Hepatic stellate cell (primary cell): ENCODE data around the gene TOX2.

Experiments used
- DNase-seq: peaks from one replicate; pipeline ENCODE4 v3.0.0; 2011; ENCODE audit warnings: low spot score

The TOX2 gene, protein sequence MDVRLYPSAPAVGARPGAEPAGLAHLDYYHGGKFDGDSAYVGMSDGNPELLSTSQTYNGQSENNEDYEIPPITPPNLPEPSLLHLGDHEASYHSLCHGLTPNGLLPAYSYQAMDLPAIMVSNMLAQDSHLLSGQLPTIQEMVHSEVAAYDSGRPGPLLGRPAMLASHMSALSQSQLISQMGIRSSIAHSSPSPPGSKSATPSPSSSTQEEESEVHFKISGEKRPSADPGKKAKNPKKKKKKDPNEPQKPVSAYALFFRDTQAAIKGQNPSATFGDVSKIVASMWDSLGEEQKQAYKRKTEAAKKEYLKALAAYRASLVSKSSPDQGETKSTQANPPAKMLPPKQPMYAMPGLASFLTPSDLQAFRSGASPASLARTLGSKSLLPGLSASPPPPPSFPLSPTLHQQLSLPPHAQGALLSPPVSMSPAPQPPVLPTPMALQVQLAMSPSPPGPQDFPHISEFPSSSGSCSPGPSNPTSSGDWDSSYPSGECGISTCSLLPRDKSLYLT

DNA sequence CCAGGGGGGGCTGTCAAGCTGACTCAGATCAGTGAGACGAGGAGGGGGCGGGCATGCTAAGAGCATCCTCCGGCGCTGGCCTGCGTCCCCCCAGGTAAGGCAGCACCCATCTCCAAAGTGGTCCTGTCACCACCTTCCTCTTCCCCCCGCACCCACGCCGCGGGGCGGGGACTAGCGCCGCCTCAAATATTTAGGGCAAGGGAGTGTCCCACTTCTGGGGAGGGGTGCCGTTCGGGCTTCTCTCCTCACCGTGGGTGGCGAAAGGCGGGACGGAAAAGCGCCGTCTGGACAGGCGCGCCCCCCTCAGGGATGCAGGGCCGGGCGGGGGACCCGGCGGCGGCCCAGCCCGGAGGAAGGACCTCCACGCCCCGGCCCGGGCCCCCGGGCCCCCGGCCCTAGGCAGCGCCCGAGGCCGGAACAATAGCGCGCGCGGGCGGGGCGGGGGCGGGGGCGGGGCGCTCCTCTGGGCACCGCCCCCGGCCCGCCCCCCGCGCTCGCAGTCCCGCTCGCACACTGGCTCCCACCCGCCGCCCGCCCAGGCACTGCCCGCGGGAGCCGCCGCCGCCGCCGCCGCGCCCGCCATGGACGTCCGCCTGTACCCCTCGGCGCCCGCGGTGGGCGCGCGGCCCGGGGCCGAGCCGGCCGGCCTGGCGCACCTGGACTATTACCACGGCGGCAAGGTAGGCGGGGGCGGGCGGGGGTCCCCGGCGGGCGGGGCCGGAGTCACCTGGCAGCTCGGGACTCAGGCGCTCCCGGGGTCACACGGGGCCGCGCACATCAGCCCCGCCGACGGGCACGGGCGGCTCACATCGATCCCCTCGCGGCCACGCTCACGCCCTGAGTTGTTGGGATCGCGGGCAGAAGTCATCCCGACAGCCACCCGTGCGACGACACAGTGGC lies at the start of gene TOX2:
TOX2 (plus strand) TSS at position 542 of the 900 bp plus-strand sequence; CDS start at position 582, 40 bp downstream.
- peak; percentile 54 for DNase-seq

DNA sequence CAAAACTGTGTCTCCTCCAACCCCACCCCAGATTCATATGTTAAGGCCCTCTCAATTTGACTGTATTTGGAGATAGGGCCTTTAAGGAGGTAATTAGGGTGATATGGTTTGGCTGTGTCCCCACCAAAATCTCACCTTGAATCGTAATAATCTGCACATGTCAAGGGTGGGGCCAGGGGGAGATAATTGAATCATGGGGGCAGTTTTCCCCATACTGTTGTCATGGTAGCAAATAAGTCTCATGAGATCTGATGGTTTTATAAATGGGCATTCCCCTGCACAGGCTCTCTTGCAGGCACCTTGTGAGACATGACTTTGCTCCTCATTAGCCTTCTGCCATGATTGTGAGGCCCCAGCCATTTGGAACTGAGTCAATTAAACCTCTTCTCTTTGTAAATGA lies 46.6 kb upstream of the TOX2 start:
- no peak for DNase-seq

DNA sequence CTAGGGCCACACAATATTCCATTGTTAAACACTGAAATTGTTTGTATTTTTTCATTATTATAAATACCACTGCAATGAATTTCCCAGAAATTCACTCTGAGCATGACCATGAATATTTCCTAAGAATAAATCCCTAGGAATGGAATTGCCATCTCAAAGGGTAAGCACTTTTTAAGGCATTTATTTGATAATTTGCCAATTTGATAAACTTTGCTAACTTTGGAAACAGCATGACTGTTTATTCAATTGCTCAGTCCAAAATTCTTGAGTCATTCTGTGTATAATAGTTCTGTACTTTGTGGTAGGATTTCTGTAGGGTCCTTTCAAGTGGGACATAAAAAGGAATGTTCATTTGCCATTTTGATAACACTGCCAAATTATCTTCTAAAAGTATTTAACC lies 44.2 kb upstream of the TOX2 start:
- DNase-seq: no peak

DNA sequence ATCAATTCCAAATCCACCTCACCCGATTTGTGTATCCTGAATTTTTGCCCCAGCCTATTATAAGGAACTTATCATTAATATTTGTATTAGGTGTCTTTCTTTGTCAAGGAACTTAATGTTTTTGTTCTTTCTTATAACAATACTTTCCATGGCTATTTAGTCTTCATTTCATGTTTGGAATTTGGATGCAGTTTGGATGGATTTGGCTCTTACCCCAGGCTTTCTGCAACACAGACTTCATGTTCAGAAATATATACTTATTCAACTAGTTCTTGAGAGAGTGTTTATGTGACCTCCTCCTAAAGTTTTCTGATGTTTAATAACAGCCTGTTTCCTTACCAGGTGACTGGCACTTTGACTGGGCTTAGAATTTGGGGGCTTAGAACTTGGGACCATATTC lies 35.9 kb upstream of the TOX2 start:
- DNase-seq: no peak

DNA sequence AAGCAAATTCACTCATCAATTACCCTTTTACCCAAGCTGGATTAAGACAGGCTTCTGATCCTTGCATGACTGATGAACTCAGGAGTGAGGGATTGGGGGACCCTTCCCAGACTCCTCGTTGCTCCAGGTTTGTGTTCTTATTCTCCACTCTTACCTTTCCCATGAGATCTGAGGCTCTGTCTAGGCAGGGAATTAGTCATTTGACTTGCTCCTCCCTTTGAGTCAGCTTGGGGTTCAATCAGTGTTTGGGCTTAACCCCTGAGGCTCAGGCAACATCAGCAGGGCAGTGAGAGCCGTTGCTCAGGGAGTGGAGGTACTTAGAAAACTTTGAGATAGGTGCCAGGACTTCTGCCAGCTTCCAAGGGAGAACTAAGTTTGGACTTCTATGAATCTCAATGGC lies 20.7 kb upstream of the TOX2 start:
- DNase-seq: no peak

DNA sequence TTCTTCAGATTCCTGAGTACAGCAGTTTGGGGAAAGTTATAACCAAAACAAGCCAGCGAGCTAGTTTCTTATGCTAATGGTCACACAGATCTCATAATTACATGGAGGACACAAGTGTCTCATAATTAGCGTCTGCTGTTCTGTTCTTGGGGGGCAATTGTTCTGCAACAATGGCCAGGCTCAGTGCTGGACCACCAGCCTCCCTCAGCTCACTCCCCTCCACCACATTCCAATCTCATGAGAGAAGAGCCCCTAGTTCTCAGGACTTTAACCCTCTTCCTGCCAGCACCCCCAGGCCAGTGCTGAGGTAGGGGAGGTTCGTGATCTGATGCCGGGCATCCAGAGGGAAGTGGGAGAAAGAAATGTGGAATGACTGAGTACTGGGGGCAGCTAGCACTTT lies 20.2 kb upstream of the TOX2 start:
- DNase-seq: no peak

DNA sequence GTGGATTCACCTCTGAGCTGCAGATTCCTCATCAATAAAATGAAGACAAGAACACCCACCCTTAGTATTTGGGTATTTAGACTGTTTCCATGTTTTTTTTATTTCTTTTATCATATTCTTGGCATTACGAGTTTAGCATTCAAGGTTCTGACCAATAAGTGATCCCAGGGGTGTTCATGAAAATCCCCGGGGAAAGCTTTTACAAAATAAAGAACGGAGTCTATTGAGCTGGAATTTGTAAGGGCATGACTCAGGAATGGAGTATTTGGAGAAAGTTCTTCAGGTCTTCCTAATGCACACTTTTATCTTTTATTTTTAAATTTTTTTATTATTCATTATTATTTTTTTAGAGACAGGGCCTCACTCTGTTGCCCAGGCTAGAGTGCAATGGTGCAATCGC lies 19.4 kb upstream of the TOX2 start:
- peak; percentile 58 for DNase-seq

DNA sequence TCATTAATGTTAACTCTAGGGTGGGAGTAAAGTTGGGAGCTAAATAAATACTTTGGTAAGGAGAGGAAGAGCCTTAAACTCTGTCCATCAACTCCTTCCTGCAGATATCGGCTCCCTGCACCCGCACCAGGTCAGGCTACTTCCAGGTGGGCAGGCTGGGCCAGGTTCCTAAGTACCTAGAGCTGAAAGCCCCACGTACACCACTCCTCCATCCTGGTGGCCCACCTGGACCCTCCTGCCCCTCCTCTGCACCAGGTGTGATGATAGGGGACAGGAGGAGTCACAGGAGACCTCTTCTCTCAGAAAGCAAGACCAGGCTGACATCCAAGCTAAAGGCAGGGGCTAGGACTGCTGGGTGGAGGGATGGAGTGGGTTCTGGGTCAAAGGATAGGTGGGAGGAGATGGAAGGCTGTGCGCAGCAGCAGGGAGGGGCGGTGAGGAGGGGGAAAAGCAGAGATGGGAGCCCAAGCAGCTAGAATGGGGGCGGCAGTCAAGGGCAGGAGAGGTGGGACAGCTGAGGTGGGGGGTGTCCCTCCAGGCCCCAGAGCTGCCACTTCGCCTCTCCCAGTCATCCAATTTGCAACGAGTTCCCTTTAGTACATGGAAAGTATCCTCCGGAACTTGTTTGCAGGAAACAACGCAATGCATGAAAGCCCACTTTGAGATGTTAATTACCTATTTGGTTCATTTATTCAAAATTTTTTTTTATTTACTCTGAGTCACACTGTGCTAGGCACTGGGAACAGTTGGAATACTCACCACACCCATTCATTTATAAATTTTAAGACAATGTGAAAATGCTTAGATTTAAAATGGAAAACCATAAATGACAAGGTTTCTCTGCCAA lies 15.2 kb upstream of the TOX2 start:
- no peak for DNase-seq

DNA sequence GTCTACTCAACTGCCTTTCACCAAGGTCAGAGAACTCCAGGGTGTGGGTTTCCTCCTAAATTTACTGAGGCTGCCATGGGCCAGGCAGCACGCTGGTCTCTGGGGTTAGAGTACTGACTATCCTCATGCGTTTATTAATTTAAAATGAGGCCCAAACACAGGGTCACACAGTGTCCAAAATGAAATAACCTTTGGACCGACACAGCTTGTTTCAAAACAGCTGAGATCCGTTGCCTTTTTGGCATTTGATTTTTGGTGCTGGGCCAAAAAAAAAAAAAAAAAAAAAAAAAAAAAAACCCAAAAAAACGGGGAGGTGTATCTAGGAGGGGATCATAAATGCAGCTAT lies 14.6 kb upstream of the TOX2 start:
- no peak for DNase-seq

DNA sequence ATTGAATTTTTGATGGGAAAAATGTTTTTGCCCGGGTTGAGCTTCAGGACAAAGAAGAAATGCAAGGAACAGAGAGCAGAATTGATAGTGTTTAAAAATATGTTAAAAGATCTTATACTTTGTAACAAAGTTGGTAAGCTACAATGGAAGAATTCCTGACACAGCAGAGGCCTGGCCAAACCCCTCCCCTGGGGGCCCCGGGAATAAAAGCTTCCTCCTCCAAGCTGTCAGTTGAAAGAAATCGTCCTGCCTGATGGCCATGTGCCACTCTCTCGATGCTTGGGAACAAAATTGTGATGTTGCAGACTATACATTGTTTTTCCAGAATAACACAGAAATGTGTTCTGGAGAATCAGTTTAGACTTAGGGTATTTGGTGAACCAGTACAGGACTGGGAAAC lies 14.2 kb upstream of the TOX2 start:
- no peak for DNase-seq

DNA sequence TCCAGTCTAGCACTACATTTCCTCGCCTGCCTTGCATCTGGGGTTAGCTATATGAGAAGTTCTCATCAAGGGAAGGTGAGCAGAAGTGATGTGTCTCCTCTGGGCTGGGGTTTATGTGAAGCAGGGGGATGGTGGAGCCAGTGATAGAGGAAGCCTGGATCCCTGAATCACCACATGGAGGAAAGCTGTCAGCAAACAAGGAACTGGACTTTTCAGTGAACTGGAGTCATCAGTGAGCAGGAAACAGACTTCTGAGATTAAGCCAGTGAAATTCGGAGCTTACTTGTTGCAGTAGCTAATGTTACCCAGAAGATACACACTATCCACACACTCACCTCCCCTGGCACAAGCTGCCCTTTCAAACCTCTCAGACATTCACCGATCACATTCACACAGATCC lies 13.4 kb upstream of the TOX2 start:
- no peak for DNase-seq

DNA sequence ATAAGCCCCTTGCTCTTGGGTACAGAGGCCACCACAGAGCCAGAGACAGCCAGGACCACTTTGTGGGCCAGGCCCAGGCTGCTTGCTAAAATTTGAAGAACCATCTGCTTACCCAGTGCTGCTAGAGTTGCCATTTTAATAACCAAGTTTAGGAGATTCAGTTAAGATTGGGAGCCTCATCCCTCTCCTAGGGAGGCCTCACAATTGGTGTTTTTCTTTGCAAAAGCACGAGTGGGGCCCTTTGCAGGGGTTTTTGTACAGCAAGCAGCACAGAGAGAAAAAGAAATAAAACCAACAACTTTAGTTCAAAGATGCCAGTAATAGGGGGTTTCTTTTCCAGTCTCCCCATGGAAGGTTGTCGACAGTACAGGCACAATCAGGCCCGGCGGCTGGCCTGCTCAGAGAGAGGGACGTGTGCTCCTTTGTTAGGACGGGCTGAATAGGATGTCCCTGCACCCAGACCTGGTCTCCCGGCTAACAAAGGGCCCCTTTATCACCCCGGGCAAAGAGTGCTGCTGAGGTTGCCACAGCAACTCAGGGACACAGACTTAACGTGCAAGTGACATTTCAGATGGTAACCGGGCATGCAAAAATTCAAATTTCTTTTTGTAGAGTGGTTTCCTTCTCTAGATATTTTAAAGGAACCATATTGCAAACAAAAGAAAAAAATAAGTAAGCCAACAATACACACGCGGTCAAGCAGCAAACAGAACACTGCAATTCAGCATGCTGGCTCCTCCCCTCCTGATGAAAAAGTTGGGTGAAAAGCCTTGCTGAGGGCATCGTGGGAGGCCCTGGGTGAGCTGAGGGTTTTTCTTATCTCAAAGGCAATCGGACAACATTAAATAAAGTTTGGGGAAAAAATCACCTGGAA lies 10.5 kb upstream of the TOX2 start:
- no peak for DNase-seq

DNA sequence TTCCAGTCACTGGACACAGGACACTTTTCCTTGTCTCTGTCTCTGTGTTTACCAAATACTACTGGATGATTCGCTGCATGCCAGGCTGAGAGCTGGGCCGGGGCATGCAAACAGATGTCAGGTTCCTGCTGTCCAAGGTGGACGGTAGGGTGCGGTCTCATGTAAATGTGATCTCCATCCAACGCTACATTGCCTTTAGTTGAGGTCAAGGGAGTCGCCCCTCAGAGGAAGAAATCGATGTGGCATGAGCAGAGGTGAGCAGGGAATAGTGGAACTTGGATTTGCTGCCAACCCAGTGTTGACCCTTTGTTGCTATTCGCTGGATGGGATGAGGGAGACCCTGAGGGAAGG lies 9.8 kb upstream of the TOX2 start:
- DNase-seq: no peak

DNA sequence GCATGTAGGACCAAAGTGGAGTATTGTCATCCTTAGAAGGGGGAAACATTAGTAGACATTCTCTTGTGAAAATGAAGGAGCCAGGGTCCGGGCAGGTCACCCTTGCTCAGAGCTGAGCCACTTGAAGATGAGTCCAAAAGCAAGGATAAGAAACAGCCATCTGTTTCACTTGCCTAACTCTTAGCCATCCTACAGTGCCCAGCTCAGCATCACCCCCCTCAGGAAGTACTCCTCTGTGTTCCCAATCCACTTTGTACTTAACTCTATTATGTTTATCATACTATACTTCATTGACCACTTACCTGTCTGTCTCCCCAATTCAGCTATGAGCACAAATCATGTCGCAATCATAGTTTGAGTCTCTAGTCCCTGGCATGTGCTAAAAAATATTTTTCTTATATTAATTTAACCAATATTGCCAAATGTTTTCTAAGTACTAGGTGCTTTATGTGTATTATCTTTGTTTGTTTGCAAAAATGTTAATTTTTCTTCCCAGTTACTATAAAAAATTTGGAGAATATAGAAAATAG lies 8.1 kb upstream of the TOX2 start:
- DNase-seq: no peak

DNA sequence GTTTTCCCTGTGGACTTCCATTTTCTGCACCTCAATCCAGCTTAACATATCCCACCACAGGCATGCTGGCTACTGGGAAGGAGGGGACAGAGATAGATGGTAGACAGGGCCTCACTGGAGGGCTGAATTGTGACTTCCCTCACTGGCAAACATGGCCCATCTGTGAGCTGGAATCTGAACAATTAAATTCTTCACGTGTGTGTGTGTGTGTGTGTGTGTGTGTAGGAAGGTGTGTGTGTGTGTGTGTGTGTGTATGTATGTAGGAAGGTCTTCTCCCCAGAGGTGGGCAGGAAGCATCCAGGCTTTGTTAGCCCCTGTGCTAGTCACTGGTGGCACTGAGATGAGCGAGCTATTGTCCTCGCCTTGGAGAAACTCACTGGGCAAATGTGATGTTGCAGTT lies 5.4 kb upstream of the TOX2 start:
- DNase-seq: no peak

DNA sequence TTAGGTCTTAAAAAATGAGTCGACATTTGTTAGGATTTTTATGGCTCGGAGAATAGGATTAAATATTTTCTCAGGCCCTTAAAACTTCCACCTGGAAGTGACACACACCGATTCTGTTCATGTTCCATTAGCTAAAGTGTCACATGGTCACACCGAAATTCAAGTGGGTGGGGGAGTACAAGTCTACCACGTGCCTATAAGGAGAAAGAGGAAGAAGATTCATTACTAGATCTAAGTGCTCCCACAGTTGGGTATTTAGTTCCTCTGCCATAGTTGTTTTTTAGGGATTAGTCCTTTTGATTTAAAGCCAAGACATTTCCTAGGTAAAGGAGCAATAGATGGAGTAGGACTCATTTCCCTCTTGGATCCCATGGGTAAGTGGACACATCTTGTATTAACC lies 4.9 kb upstream of the TOX2 start:
- DNase-seq: no peak

DNA sequence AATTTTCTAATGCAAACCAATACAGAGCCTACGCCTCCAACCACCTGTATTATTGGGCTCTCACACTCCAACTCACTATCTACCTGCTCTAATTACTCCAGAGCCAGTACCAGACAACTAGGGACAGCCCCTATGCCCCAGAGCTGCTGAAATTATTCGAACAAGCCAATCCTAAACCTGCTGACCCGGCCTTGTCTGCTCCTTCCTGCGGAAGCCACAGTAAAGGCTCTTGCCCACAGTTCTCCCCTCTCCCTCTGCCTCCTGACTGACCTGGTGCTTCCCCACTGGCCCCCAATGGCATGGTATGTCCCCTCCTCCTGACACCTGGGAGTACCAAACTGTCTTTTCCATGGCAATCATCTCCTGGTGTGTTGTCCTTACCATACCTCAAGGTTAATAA lies 4.1 kb upstream of the TOX2 start:
- no peak for DNase-seq

DNA sequence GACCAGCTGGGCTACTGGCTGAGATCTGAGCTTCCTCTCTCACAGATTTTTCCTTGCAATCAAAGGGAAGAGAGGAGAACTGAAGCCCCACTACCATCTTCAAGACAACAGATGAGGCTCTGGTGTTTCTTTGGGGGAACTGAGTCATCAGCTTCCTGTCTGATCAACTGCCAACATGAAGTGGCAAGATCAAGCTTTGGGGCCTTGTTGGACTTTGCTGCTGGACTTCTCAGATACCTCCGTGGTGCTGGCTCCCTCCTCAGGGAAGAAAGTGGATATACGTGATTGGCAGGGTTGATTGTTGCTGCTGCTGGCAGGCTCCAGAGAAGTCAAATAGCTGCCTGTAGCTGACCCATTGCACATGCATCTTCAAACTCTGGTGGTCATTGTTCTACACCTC lies 3.6 kb upstream of the TOX2 start:
- DNase-seq: peak; percentile 34

DNA sequence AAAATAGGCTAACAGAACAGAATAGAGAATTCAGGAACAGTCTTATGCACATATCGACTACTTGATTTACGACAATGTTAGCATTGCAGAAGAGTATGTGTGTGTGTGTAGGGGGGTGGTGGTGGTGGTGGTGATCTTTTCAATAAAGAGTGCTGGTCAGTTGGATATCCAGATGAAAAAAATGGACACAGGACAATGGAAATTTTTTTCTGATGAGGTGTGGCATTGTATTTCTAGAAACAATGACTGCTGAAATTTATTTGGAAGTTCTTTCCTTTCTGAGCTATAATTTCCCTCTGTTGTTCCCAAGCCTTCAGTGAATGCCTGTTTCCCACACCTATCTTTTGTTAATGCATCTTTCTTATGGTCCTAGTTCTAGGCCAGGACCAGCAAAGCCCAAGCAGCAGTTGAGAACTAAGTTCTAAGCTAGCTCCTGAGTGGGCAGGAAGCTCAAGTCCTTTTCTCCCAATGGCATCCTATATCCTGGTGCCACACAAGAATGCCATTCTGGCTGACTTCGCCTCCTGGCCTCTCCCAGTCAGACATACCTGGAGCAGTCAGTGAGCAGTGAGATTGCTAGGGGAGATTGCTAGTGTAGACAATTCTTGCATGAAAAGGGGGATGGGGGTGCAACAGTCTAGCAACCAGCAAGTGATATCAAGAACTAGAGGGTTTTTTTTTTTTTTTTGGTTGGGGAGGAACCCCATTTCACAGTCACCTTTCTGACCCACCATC lies 1.2 kb upstream of the TOX2 start:
- DNase-seq: no peak
